ENCODE results near the gene LRRN2. TPM values are rescaled to one million over a fixed set of nuclear protein-coding genes. Genes with fewer than 3 reads are reported as not detected.

LRRN2 gene
- polyA plus RNA-seq, 1 of the 3 experiments (the other 2 are of a cell fraction) = not detected

DNA sequence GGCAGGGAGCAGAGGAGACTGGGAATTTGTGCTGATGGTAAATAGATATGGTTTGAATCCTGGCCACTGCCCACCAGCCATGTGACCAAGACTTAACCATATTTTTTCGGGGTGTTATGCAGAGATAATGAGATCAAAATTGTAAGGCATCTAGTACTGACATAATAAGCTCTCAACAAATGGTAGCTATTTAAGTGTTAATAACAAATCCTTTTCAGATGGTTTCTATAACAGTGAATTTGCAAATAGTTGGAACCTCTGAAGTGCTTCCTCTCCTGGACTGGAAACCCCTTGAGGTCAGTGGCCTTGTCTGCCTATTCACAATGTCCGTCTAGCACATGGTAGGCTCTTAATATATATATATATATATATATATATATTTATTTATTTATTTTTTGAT is 104.7 kb downstream of the LRRN2 start:
- no peaks in the 10 kb centered on the region for H4K20me1 ChIP-seq (ENCODE audit: insufficient read depth)
- CTCF ChIA-PET = interaction anchor here (1.3 to 18.4 kb wide), 3 partner anchors 166 to 227 kb away, joined by 3 to 568 read pairs (median 4); no protein-coding TSS in a partner anchor
- H3K79me2 ChIP-seq (ENCODE audit: insufficient read depth) = no peaks in the 10 kb centered on the region
- H3K4me3 ChIP-seq (ENCODE audit: low read depth in 2 of 2, low read length in 1 of 2) = no peak overlapping the region
- WGBS (ENCODE audit: low lambda C conversion rate) = 67% methylated on average over 2 of the region's 2 CpGs
- H3K9ac ChIP-seq = no peak overlapping the region
- H3K27ac ChIP-seq (ENCODE audit: low read depth in 2 of 2, low read length in 1 of 2) = no peak overlapping the region
- no peaks in the 10 kb centered on the region for H3F3A ChIP-seq (replicated peaks; ENCODE audit: insufficient read depth)
- no peak overlapping the region for H2AFZ ChIP-seq (ENCODE audit: low read depth)
- no peak for TF ChIP-seq RCOR1 (IDR thresholded peaks at IDR 0.05; ENCODE audit: low read length)
- TF ChIP-seq, protein P1, sequence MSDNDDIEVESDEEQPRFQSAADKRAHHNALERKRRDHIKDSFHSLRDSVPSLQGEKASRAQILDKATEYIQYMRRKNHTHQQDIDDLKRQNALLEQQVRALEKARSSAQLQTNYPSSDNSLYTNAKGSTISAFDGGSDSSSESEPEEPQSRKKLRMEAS (IDR thresholded peaks at IDR 0.05; ENCODE audit: low read depth) = no peak
- TF ChIP-seq FOXJ3 (CRISPR knock-in tag; IDR thresholded peaks at IDR 0.05) = no peak
- TF ChIP-seq, protein P2, sequence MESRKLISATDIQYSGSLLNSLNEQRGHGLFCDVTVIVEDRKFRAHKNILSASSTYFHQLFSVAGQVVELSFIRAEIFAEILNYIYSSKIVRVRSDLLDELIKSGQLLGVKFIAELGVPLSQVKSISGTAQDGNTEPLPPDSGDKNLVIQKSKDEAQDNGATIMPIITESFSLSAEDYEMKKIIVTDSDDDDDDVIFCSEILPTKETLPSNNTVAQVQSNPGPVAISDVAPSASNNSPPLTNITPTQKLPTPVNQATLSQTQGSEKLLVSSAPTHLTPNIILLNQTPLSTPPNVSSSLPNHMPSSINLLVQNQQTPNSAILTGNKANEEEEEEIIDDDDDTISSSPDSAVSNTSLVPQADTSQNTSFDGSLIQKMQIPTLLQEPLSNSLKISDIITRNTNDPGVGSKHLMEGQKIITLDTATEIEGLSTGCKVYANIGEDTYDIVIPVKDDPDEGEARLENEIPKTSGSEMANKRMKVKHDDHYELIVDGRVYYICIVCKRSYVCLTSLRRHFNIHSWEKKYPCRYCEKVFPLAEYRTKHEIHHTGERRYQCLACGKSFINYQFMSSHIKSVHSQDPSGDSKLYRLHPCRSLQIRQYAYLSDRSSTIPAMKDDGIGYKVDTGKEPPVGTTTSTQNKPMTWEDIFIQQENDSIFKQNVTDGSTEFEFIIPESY (IDR thresholded peaks at IDR 0.05; ENCODE audit: borderline replicate concordance, low read depth) = no peak
- TF ChIP-seq, protein P3, sequence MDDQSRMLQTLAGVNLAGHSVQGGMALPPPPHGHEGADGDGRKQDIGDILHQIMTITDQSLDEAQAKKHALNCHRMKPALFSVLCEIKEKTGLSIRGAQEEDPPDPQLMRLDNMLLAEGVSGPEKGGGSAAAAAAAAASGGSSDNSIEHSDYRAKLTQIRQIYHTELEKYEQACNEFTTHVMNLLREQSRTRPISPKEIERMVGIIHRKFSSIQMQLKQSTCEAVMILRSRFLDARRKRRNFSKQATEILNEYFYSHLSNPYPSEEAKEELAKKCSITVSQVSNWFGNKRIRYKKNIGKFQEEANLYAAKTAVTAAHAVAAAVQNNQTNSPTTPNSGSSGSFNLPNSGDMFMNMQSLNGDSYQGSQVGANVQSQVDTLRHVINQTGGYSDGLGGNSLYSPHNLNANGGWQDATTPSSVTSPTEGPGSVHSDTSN (IDR thresholded peaks at IDR 0.05) = no peak
- TF ChIP-seq RAD21 (IDR thresholded peaks at IDR 0.05; ENCODE audit: low read length) = no peak
- TF ChIP-seq, protein P4, sequence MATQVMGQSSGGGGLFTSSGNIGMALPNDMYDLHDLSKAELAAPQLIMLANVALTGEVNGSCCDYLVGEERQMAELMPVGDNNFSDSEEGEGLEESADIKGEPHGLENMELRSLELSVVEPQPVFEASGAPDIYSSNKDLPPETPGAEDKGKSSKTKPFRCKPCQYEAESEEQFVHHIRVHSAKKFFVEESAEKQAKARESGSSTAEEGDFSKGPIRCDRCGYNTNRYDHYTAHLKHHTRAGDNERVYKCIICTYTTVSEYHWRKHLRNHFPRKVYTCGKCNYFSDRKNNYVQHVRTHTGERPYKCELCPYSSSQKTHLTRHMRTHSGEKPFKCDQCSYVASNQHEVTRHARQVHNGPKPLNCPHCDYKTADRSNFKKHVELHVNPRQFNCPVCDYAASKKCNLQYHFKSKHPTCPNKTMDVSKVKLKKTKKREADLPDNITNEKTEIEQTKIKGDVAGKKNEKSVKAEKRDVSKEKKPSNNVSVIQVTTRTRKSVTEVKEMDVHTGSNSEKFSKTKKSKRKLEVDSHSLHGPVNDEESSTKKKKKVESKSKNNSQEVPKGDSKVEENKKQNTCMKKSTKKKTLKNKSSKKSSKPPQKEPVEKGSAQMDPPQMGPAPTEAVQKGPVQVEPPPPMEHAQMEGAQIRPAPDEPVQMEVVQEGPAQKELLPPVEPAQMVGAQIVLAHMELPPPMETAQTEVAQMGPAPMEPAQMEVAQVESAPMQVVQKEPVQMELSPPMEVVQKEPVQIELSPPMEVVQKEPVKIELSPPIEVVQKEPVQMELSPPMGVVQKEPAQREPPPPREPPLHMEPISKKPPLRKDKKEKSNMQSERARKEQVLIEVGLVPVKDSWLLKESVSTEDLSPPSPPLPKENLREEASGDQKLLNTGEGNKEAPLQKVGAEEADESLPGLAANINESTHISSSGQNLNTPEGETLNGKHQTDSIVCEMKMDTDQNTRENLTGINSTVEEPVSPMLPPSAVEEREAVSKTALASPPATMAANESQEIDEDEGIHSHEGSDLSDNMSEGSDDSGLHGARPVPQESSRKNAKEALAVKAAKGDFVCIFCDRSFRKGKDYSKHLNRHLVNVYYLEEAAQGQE (IDR thresholded peaks at IDR 0.05; ENCODE audit: low read depth, low read length) = no peak
- TF ChIP-seq TEAD4 (IDR thresholded peaks at IDR 0.05; ENCODE audit: borderline replicate concordance, insufficient read depth) = no peak
- TF ChIP-seq, protein P5, sequence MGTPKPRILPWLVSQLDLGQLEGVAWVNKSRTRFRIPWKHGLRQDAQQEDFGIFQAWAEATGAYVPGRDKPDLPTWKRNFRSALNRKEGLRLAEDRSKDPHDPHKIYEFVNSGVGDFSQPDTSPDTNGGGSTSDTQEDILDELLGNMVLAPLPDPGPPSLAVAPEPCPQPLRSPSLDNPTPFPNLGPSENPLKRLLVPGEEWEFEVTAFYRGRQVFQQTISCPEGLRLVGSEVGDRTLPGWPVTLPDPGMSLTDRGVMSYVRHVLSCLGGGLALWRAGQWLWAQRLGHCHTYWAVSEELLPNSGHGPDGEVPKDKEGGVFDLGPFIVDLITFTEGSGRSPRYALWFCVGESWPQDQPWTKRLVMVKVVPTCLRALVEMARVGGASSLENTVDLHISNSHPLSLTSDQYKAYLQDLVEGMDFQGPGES (IDR thresholded peaks at IDR 0.05; ENCODE audit: low read depth, low read length) = no peak
- TF ChIP-seq MXI1 (IDR thresholded peaks at IDR 0.05; ENCODE audit: low read depth, low read length) = no peak
- TF ChIP-seq TCF12 (IDR thresholded peaks at IDR 0.05) = no peak
- no peak for TF ChIP-seq POLR2AphosphoS5 (IDR thresholded peaks at IDR 0.05; ENCODE audit: low read depth, low read length)
- no peak for TF ChIP-seq RXRA (IDR thresholded peaks at IDR 0.05; ENCODE audit: borderline replicate concordance, low read depth)
- TF ChIP-seq GATA2 (CRISPR knock-in tag; IDR thresholded peaks at IDR 0.05) = no peak
- H3K27me3 ChIP-seq (ENCODE audit: insufficient read depth) = no peaks in the 10 kb centered on the region
- no peaks in the 10 kb centered on the region for H3K9me3 ChIP-seq
- H3K4me1 ChIP-seq (ENCODE audit: control insufficient read depth in 1 of 2, insufficient read depth in 2 of 2, low read depth in 1 of 2, low read length in 1 of 2) = peaks cover 0 to 18% of the 10 kb centered on the region in 2 experiments; a peak in 1 of 4 replicates
- H3K36me3 ChIP-seq (replicated peaks in 1 of 2; ENCODE audit: control insufficient read depth in 1 of 2, insufficient read depth in 2 of 2, low read length in 1 of 2) = no peaks in the 10 kb centered on the region
- no peaks in the 10 kb centered on the region for H3K9me2 ChIP-seq
- H3K4me2 ChIP-seq = no peak overlapping the region
- DNase-seq = no peak
- POLR2A ChIA-PET = no interaction called here
